ENCODE measurements around the gene FCMR.
A peak's percentile ranks its signal among the peaks of the same experiment; 100 is the strongest.

The FCMR gene

GRCh38 chr1:206923009-206923960 is 1.5 kb upstream of the FCMR start:
- DNase-seq = peak; percentile 67

- no peak for DNase-seq
Measured at GRCh38 chr1:206922524-206922923, 783 bp upstream of the FCMR start.

DNA sequence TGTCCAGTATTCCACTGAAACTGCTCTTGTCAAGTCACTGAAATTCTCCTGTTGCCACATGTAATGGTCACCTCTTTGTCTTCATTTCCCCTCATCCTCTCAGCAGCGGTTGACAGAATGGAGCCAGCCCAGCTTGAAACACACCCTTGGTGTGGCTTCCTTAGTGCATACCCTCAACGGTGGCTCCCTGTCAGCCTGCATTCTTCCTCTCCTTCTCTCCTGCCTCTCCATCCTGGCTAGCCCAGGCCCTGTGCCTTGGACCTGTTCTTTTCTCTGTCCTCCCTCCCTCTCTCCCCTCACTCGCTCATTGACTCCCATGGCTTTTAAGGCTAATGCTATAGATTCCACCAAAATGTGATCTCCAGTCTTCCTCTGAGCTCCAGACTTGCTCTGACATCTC is 3.7 kb downstream of the FCMR start:
- no peak for DNase-seq

DNA sequence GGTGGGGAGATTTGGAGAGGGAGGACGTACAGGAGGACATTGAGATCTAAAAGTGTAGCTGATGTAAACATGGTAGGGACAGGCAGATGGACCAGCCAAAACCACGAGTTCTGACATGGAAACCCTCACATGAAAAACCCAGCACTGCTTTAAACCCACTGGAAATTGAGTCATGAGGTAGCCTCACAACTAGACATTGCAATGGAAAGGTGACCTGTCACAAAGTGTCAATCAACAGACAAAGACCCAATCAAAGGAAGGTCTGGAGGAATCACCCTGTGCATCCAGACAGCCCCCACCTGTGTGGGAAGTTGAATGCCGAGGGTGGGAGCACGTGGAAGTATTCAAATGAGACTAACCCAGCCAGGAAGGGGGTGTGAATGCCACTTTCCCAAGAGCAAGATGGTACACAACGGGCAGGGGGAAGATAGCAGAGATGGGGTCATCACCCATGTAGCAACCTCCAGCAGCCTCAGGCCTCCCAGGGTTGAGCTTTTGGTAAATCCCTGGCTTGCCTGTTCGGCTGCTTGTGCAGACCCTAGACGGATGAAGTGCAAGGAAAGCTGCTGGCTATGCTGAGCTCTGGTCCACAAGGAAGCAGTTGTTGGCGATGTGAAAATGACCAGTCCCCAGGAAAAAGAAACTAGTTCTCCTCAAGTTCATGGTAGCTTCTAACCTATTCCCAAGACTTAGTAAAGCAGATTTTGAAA is 5.6 kb downstream of the FCMR start:
- no peak for DNase-seq

DNA sequence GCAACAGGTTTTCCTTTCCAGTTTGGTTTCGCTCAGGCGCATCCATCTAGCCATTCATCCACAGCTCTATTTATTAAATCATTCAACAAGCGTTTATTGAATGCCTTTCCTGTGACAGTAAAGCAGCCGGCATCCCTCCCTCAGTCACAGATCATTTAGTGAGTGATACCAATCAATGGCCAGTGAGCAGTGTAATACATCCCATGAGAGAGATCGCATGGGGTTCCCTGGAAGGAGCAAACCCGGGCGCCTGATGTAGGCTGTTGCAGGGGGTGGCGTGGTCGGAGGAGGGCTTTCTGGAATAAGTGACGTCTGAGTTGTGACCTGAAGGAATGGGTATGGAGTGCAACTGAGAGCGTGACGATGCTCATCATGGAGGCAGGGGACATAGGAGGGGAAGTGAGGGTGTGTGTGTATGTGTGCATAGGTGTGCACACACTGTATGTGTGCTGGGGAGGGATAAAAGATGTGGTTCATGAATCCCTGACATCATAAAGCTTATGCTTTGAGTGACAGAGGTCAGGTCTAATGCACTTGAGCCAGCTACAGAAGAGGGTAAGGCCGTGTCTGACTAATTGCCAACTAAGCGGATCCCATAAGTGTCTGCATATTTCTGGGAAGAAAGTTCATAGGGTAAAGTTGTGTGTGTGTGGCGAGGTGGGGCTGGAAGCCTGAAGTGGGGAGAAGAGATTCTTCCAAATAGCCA is 6.6 kb downstream of the FCMR start:
- no peak for DNase-seq

DNA sequence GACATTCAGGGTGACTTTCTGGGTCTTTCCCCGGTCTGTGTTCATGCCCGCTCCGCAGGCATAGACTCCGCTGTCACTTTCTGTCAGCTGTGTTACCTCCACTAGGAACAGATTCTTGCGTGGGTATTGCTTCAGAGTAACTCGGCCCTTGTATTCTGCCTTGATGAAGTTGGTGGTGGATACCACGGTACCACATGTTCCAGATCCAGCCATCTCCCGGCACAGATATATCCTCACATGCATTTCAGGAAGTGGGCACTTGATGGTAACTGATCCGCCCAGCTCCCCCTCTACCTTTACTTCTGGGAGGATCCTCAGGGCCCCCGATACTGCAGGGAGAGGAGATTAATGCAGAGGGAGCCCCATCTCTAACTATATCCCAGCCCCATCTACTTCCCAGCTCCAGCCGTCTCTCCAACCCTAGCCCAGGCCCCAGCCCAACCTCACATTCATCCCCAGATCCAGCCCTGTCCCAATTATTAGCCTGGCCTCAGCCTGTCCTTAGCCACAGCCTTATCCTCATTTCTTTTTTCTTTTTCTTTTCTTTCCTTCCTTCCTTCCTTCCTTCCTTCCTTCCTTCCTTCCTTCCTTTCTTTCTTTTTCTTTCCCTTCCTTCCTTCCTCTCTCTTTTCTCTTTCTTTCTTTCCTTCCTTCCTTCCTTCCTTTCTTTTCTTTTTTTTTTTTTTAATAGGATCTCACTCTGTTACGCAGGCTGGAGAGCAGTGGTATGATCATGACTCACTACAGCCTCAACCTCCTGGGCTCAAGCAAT is 7.8 kb downstream of the FCMR start:
- DNase-seq = no peak

DNA sequence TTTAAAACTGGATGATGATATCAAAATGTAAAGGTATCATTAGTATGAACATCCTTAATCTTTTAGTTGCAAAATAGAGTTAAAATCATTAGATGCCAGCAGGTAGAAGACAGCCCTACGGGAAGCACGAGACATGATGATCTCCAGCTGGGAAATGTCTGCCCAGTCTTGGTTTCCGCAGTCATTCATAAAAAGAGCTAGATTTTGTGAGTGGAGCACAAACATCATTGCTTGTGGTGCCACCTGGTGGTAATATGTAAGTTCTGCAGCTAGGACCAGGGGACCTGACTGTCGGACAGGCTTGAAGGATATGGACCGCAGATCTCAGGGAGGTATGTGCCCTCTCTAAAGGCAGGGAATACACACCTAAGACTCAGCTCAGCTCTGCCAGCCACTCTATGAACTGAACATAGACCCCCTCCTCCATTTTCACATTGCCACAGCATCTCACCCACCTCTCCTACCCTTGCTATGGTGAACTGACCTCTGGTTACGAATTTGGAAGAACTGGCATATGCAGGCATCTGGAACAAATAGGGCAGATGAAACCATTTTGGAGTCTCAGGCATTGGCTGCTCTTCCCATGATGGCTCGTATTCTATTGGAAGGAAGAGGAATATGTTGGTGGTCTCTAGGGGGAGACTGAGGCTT is 9.2 kb downstream of the FCMR start:
- DNase-seq = peak; percentile 63

- no peak for DNase-seq
Measured at GRCh38 chr1:206911064-206911663, 10.6 kb downstream of the FCMR start.

DNA sequence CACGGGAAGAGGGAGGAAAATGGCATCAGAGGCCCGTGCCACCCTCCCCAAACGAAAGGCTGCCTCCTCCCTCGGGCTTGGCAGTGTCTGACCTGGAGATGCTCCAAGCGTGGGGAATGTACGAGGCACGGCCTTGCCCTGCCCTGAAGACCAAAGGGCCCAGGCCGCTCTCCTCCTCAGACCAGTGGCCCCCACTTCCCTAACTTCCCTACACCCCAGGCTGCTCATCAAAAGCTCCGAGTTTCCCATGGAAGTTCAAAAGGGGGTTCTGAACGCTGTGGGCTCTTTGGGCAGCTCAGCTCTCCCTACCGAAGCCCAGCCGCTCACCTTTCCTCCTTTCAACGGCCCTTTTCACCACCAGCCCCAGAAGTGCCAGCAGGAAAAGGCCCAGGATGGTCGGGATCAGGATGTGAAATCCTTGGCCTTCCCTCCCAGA is 11.8 kb downstream of the FCMR start:
- DNase-seq = no peak

- peak; percentile 72 for DNase-seq
Measured at GRCh38 chr1:206909161-206909882, 12.4 kb downstream of the FCMR start.

GRCh38 chr1:206908038-206908437 is 13.7 kb downstream of the FCMR start:
- DNase-seq = no peak

DNA sequence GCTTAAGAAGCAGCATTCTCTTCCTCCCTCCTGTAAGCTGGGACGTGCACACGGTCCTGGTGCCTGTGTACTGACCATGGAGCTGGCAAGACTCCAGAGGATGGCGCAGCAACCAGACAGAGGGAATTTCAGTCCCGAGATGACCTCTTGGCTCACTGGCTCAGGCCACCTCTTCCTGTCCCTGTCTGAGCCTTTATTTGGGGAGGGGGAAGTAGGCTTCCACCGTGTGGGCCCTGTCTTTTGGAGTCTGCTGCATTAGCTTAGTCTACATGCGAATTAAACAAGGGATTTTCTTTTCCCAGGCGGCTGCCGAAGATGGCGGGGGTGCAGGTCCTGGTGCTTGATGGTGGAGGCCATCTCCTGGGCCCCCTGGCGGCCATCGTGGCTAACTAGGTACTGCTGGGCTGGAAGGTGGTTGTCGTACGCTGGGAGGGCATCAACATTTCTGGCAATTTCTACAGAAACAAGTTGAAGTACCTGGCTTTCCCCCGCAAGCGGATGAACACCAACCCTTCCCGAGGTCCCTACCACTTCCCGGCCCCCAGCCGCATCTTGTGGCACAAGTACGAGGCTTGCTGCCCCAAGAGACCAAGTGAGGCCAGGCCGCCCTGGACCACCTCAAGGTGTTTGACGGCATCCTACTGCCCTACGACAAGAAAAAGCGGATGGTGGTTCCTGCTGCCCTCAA is 14.3 kb downstream of the FCMR start:
- no peak for DNase-seq

GRCh38 chr1:206905295-206906164 is 16.2 kb downstream of the FCMR start:
- no peak for DNase-seq

GRCh38 chr1:206904423-206905142 is 17.2 kb downstream of the FCMR start:
- no peak for DNase-seq

DNA sequence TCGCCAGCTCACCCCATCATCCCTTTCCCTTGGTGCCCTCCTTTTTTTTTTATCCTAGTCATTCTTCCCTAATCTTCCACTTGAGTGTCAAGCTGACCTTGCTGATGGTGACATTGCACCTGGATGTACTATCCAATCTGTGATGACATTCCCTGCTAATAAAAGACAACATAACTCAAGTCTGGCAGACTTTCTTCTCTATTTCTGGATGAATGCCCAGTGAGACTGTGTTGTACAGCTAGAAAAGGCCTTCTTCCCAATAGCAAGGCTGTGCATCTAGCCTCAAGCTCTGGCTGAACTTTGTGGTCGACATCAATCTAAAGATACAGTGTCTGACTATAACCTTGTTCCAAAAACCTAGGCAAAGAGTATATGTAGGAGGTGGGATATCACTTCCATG is 18.1 kb downstream of the FCMR start:
- DNase-seq = no peak

- DNase-seq = no peak
Measured at GRCh38 chr1:206902702-206903101, 19.0 kb downstream of the FCMR start.

GRCh38 chr1:206901944-206902343 is 19.8 kb downstream of the FCMR start:
- DNase-seq = no peak

GRCh38 chr1:206900149-206900548 is 21.6 kb downstream of the FCMR start:
- no peak for DNase-seq

GRCh38 chr1:206899717-206900116 is 22.0 kb downstream of the FCMR start:
- DNase-seq = no peak

Measured in activated T-cell treated with anti-CD3 and anti-CD28 coated beads, Interleukin-2, amount 50 U/mL, for 1 hour (primary cell).